Left lung (tissue), 10 donors: ENCODE data around the gene ZFYVE1. TPM values are rescaled to one million over a fixed set of nuclear protein-coding genes. Genes with fewer than 3 reads are reported as not detected.

ENCODE experiments used
- ATAC-seq: fragments of 200-7000 bp; cut with Tn5 transposase; one replicate; pipeline ENCODE4 v1.9.1; 2020; ENCODE audit warnings: moderate library complexity
- DNase-seq, 4 donors: peaks; one replicate each; pipeline ENCODE4 v3.0.0-alpha.2; 2013 to 2020
- H3K27ac ChIP-seq, 2 donors: fragments of 200-600 bp; sonication (generic) in 1 of 2; one replicate each; pipeline versions ENCODE4 v1.5.0 to v1.8.0; 2020 to 2021
- H3K27me3 ChIP-seq, 2 donors: fragments of 200-600 bp; sonication (generic) in 1 of 2; one replicate each; pipeline versions ENCODE4 v1.5.0 to v1.8.0; 2020 to 2021
- H3K36me3 ChIP-seq, 2 donors: fragments of 200-600 bp; sonication (generic) in 1 of 2; one replicate each; pipeline versions ENCODE4 v1.5.0 to v1.8.0; 2020 to 2021
- H3K4me1 ChIP-seq, 2 donors: fragments of 200-600 bp; one replicate each; pipeline ENCODE4 v1.8.0; 2021
- H3K4me3 ChIP-seq, 2 donors: fragments of 200-600 bp; sonication (generic) in 1 of 2; one replicate each; pipeline versions ENCODE4 v1.5.0 to v1.8.0; 2020 to 2021; ENCODE audit warnings: mild to moderate bottlenecking in 1 of 2
- H3K9me3 ChIP-seq, 2 donors: fragments of 200-600 bp; sonication (generic) in 1 of 2; one replicate each; pipeline versions ENCODE4 v1.5.0 to v1.8.0; 2020 to 2021
- CTCF ChIP-seq, 2 donors: fragments of 200-600 bp; sonication (generic) in 1 of 2; IDR thresholded peaks; one replicate each; pipeline versions ENCODE4 v1.5.0 to v1.8.0; 2021; ENCODE audit warnings: antibody characterized with exemption in 2 of 2
- intact Hi-C, 2 donors: fragments of 100-400 bp; cut with DNase I; formaldehyde crosslinking; loops; one replicate each; pipeline versions ENCODE4 v1.11.2 to v1.14.2; 2022
- polyA plus RNA-seq, 6 donors: library from polyadenylated mRNA; unstranded; fragments of 120-200 nt; gene quantifications; one replicate each; pipeline ENCODE4 v1.2.1, GENCODE V29; 2013; ENCODE audit not compliant: insufficient read length in 6 of 6
- total RNA-seq, 2 donors: library from RNA; stranded (reverse); fragmentation: NEBNext Ultra II Directional; extraction: Animal tissue kit (Norgen Biotek cat#: 25700); gene quantifications; one replicate each; pipeline ENCODE4 v1.2.1, GENCODE V29; 2021
- donor health status: DM: no; HTN: yes; CAD: no.
- donor health status: DM: no; HTN: no; CAD: no.

ZFYVE1 gene
- total and polyA plus RNA-seq, 8 donors, result 14.6 to 22.3 (median 19.8) TPM

- Histone ChIP-seq H3K9me3 (no peaks in the 10 kb centered on the region), H3K36me3 (peaks cover 0 to 100% of the 10 kb centered on the region in 2 donors), H3K27ac (no peak overlapping the region), H3K27me3 (no peaks in the 10 kb centered on the region), H3K4me3 (no peak overlapping the region), H3K4me1 (no peaks in the 10 kb centered on the region)
- intact Hi-C loops, result no loop called here
- no peak for TF ChIP-seq CTCF (IDR thresholded peaks at IDR 0.05)
- DNase-seq, result no peak
- ATAC-seq, result no peak
Observed at GRCh38 chr14:72975770-72976169, 51.1 kb downstream of the ZFYVE1 start.

GRCh38 chr14:72974661-72975060 is 52.2 kb downstream of the ZFYVE1 start:
- DNase-seq (no peak), ATAC-seq (no peak)
- Histone ChIP-seq H3K4me3 (no peak overlapping the region), H3K4me1 (no peaks in the 10 kb centered on the region), H3K27me3 (no peaks in the 10 kb centered on the region), H3K27ac (no peak overlapping the region), H3K36me3 (peaks cover 0 to 100% of the 10 kb centered on the region in 2 donors), H3K9me3 (no peaks in the 10 kb centered on the region)
- no peak for TF ChIP-seq CTCF (IDR thresholded peaks at IDR 0.05)
- intact Hi-C loops, result no loop called here

GRCh38 chr14:72970824-72971434 is 56.0 kb downstream of the ZFYVE1 start:
- ATAC-seq (no peak), DNase-seq (no peak)
- intact Hi-C loops, result no loop called here
- Histone ChIP-seq H3K27ac (no peak overlapping the region), H3K4me3 (no peak overlapping the region), H3K4me1 (no peaks in the 10 kb centered on the region), H3K36me3 (peaks cover 0 to 80% of the 10 kb centered on the region in 2 donors), H3K9me3 (no peaks in the 10 kb centered on the region), H3K27me3 (no peaks in the 10 kb centered on the region)
- no peak for TF ChIP-seq CTCF (IDR thresholded peaks at IDR 0.05)

- no peak for TF ChIP-seq CTCF (IDR thresholded peaks at IDR 0.05)
- Histone ChIP-seq H3K4me1 (no peaks in the 10 kb centered on the region), H3K4me3 (no peak overlapping the region), H3K27ac (no peak overlapping the region), H3K27me3 (no peaks in the 10 kb centered on the region), H3K9me3 (no peaks in the 10 kb centered on the region), H3K36me3 (peaks cover 0 to 72% of the 10 kb centered on the region in 2 donors)
- DNase-seq (no peak), ATAC-seq (no peak)
- intact Hi-C loops, result no loop called here
Observed at GRCh38 chr14:72970058-72970630, 56.8 kb downstream of the ZFYVE1 start.

DNA sequence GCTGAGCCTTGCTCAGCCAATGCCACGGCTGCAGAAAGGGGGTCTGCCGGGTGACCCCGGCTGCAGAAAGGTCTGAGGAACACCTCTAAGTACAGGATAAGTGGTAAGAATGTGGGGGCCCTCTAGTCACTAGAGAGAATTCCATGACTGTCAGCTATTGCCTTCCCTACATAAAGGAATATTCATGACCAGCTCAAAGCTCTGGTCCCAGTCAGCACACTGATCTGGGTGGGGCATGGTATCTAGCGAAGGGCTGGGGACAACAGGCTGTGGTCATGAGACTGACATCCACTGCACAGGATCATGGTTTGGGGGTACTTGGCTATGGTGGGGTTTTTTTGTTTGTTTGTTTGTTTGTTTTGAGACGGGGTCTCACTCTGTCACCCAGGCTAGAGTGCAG is 58.6 kb downstream of the ZFYVE1 start:
- no peak overlapping the region for H3K4me3 ChIP-seq
- H3K27me3 ChIP-seq, result no peaks in the 10 kb centered on the region
- ATAC-seq (no peak), DNase-seq (no peak)
- H3K27ac ChIP-seq, result no peak overlapping the region
- no peak for TF ChIP-seq CTCF (IDR thresholded peaks at IDR 0.05)
- intact Hi-C loops, result no loop called here
- no peaks in the 10 kb centered on the region for H3K4me1 ChIP-seq
- peaks cover 0 to 54% of the 10 kb centered on the region in 2 donors for H3K36me3 ChIP-seq
- H3K9me3 ChIP-seq, result no peaks in the 10 kb centered on the region
